HL-60 (cell line): Measurements from ENCODE around the gene LRRTM2.

Source experiments
- CTCF ChIP-seq: IDR thresholded peaks from one replicate; pipeline ENCODE4 v1.5.1; 2011; ENCODE audit warnings: low read length, control low read depth, inconsistent platforms; ENCODE audit not compliant: insufficient read depth
- GABPA ChIP-seq: IDR thresholded peaks from 2 replicates; pipeline ENCODE4 v1.6.1; 2012; ENCODE audit warnings: low read depth
- POLR2AphosphoS5 ChIP-seq: IDR thresholded peaks from 2 replicates; pipeline ENCODE4 v1.6.1; 2012; ENCODE audit warnings: low read depth
- REST ChIP-seq: IDR thresholded peaks from 2 replicates; pipeline ENCODE4 v1.6.1; 2012; ENCODE audit warnings: low read depth; ENCODE audit not compliant: insufficient replicate concordance

- TF ChIP-seq CTCF, result no peak
- no peak for TF ChIP-seq POLR2AphosphoS5
- no peak for TF ChIP-seq REST
- TF ChIP-seq GABPA, result no peak
Observed at GRCh38 chr5:138914338-138914737, 39.2 kb upstream of the LRRTM2 start.
